NCI-H2107 (cell line): ENCODE data around the gene METTL22.
A peak's percentile ranks its signal among the peaks of the same experiment; 100 is the strongest.

ENCODE experiments used
- DNase-seq: peaks from one replicate; lab custom pipeline; 2025; lab: John Stamatoyannopoulos, UW

Gene METTL22

DNA sequence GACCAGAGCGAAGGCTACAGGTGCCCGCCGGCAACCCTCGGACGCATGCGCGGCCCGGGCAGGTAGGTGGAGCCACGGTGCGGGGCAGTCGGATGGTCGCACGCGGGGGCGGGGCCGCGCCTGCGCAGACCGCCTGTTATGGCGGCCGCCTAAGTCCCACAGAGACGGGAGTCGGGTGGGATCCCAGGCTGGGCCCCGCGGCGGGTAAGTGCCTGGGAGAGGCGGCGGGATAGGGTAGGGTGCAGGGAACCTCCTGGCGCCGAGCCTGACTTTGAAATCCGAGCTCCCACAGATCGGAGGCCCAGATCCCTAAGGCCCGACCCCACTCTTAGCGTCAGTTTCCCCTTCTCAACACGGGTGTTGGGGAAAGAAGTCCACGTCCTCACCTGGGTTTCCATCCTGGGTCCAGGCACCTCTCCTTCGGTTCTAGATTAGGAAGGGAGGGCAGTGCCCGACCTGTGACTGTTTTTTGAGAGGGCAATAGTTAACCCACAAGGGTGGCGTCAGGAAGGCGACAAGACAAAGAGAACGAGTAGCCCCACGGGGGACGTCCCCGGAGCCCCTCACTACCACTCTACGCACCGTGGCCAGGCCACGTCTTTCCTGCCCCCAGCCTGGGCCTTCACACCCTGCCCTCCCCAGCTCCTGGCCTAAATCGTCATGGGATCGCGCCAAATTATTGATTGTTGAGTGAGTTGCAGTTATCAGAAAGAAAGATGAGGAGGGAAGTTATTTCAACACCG lies at the start of gene METTL22:
METTL22 (plus strand) TSS at position 127 of the 743 bp plus-strand sequence. CDS start 3,968 bp downstream, outside the sequence.
- DNase-seq: peak; percentile 74

- no peak for DNase-seq
Observed at GRCh38 chr16:8572063-8572918, 49.2 kb upstream of the METTL22 start.

DNA sequence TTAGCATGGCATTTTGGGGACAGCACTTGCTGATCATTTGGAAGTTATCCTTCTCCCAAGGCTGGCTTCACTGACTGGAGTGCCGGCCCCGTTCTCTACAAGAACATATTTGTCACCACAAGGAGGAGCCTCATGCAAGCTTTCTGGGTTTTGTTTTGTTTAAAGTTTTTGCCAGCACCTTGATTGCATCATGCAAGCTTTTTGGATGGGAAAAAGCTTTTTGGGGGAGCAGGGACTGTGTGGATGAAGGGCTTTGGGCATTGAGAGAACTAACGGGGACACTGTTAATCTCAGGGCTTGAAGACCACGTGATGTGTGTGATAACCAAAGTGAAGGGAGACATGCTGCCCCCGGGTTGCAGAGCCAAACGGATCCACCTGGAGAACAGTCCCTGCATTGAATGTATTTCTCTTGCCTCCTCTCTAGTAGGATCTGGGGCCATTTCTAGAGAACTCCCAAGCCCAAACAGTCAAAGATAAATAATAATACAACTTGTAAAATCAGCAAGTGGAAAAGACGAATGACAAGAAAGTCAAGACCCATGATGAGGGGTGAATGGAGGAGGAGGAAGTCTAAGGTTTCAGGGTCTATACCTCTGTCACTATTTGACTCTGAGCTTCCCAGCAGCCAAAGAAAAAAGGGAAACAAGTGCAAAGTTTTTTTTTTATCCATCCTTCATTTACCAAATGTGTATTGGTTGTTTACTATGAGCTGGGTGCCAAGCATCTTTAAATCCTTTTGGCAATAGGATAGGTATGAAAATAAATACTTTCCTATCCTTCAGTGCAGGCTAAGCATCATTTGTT lies 48.4 kb upstream of the METTL22 start:
- DNase-seq: no peak

- no peak for DNase-seq
Observed at GRCh38 chr16:8575399-8575798, 46.1 kb upstream of the METTL22 start.

DNA sequence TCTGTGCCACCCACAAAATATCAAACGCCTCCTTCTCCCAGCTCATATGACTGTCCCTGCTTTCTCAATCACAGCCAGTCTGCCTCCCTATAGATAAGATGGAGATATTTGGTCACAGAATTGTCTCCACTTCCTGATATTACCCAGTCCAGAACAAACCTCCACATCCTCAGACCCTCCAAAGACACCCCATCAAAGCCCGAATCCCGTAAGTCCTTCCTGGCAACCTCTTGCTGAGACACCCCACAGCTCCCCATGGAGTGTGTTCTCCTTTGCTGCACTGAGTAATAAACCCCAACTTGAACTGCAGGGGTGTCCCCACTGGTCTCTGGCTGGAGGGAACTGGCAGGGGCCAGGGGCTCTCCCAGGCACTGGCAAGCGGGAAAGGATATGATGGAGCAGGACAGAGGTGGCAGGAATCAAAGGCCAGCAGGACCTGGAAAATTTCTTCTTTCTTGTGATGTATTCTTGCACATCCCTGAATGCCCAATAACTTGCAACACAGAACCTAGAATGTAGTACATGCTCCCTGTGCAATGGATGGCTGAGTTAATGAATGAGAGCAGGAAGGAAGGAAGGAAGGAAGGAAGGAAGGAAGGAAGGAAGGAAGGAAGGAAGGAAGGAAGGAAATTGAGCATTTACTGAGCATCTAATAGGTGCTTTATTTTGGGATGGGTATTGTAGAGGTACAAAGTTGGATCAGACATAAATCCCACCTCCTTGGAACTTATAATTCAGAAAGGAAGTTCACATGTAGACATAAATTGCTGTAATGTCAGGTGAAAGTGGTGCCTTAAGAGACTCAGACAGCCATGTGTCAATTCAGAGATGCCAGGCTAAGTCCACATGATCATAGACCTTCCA lies 45.1 kb upstream of the METTL22 start:
- no peak for DNase-seq

- no peak for DNase-seq
Observed at GRCh38 chr16:8577678-8578304, 43.7 kb upstream of the METTL22 start.

GRCh38 chr16:8579559-8579958 lies 41.9 kb upstream of the METTL22 start:
- DNase-seq: no peak

DNA sequence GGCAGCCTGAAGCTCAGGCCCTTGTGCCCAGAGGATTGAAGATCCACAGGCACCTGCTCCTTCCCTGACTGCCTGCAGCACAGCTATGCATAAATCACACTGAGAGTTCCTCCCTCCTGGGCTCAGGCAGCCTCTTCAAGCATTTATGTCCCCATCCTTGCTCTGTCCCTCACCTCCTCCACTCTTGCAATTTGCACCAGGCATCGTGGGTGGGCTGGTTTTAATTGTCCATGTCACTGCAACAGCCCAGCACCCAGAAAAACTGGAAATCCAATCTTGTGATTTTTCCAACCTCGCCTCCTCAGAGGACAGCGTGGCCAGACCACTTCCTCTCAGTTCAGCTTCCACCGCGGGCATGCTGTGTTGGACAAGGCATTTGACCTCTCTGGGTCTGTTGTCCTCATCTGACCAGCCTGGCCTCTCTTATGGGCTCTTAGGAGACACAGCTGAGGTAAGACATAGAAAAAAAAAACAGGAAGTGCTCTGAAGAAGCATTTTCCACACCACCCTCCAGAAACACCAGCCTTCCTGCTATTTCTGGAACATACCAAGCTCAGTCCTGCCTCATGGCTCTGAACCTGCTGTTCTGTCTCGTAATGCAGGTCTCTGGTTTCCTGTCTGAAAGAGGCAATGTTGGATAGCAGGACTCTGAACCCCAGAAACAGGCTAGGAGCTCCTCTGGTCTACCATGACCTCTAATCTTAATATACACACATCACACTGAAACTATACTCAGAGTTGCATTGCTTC lies 39.5 kb upstream of the METTL22 start:
- DNase-seq: no peak

GRCh38 chr16:8583199-8583598 lies 38.3 kb upstream of the METTL22 start:
- no peak for DNase-seq

- no peak for DNase-seq
Observed at GRCh38 chr16:8583732-8584131, 37.8 kb upstream of the METTL22 start.

DNA sequence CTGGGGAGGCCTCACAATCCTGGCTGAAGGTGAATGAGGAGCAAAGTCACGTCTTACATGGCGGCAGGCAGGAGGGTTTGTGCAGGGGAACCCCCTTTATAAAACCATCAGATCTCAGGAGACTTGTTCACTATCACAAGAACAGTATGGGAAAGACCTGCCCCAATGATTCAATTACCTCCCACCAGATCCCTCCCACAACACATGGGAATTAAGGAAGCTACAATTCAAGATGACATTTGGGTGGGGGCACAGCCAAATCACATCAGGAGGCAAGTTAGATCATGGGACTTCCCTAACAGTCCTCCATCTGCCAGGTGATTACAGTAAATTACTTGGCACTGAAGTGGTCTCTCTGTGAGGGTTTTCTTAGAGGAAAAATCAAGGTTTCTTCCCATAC lies 36.5 kb upstream of the METTL22 start:
- DNase-seq: no peak

DNA sequence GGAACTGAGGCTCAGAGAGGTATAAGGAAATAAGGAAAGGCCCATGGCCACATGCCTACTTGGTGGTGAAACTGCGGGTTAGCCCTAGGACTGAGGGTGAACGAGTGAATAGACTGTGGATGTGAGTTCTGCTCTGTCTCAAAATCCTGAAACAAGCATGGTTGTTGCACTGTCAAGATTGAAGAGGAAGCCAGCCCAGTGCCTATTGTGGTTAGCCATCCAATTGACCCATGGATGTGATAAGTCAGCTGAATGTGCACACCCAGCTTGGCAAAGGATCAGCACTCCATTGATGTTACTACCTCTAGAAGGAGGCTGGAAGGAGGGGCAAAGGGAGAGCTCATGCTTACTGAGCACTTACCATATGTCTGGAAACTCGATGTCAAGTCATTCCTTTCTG lies 35.6 kb upstream of the METTL22 start:
- no peak for DNase-seq

DNA sequence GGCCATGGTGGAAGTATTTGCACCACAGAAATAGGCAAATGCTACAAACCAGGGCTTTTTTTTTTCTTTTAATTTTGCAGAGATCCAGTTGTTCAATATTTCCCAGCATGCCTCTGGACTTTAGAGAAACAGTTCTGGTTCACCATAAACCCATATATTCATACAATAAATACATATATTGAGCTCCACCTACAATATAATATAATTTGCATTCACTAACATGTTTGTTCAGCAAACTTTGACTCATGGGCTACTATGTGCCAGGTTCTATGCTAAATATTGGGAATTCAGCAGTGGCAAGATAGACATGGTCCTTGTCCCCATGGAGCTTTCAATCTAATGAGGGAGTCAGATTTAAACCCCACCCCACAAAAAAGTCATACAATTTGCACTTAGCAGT lies 34.4 kb upstream of the METTL22 start:
- DNase-seq: no peak

DNA sequence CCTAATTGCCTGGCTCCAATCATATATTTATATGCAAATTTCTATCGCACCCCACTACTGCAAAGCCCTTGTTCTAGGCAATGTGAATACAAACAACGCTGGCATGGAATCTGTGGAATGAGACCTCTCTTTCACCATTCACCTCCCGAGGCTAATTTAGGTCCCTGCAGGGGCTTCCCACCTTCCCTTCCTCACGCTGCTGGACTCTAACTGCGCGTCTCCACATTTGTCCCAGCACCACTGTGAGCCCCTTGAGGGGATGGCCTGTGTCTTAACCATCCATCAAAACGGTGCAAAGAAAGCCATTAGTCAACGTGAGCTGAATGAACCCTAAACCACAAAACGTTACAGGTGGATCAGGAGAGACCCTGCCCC lies 32.8 kb upstream of the METTL22 start:
- no peak for DNase-seq

DNA sequence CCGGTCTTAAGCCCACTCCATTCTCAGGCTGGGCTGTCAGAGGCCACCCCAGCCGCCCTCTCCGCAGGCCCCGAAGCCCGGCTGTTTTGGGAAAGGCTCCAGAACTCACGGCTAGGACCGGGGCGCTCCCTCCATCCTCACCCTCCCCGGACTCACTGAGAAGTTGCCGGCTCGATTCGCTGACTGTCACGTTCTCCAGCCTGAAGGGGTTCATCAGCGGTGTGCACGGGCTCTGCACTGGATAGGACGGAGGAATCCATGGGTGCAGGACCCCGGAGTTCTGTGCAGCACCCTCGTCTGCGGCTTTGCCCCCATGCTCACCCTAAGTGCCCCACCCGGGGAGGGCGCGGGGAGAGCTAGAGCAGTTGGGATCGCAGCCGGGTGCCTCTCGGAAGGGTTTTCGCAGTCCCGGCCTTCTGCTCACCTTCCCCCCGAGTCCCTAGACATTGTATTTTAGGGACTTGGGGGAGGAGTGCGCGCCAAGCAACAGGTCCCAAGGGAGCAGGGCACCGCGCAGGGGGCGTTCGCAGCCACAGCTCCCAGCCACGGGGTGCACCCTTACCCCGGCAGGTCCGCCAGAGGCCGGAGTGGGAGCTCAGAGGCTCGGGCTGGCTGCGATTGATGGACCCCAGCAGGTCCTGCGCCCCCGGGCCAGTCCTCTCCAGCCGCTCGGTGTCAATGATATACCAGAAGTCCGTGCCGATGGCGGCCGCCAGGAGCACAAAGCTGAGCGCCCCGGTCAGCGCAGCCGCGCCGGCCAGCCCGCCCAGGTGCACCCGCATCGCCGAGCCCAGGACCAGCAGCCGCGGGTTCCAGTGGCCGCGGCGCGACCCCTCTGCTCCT lies 32.2 kb upstream of the METTL22 start:
- no peak for DNase-seq

DNA sequence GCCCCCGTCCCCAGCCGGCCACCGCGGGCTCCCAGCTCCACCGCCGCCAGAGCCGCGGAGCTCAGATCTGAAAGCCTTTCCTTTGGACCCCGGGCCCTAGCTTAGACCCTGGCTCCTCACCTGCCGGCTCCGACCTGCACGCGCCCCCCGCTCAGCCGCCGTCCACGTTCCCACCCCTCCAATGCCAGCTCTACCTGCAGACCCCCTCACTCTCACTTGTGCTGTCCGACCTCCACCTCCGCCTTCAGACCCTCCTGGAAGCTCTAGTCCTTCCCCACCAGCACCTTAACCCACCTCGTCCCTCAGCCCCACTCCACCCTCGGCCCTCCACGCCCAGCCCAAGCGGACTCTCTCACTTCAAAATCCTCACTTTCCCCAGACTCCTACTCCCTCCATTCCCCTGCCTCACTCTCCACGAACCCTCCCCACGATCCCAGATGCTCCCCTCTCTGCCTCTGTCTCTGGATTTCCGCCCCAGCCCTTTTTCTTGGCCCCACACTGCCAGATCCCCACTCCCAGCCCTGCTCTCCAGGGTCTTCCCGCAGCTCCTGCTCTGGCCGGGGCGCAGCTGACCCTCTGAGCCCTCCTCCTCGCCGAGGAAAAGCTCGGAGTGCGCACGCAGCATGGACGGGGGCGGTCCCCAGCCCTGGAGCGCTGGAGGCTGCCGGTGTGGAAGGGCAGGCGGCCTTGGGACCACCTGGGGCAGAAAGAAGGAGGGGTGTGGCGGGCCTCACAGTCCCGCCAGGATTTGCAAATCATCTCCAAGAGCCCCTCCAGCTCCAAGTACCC lies 31.4 kb upstream of the METTL22 start, which contains the start of gene TMEM114:
TMEM114 (minus strand) TSS at position 612 of the 789 bp plus-strand sequence. CDS start 673 bp downstream, outside the sequence.
- no peak for DNase-seq

GRCh38 chr16:8590811-8591210 lies 30.7 kb upstream of the METTL22 start:
- no peak for DNase-seq

GRCh38 chr16:8591451-8591850 lies 30.0 kb upstream of the METTL22 start:
- DNase-seq: no peak
